Activated T-cell treated with anti-CD3 and anti-CD28 coated beads for 48 hours (primary cell): ENCODE data around the gene UGT2A1.
"Not testable (repeated sequence)": the region's sequence is repeated elsewhere in the genome, so short reads cannot be mapped to it uniquely, and the experiment has no call there.

Experiments used
- DNase-seq: peaks from one replicate; pipeline ENCODE4 v3.0.0-alpha.2; 2020; ENCODE audit warnings: low read depth

The UGT2A1 gene

DNA sequence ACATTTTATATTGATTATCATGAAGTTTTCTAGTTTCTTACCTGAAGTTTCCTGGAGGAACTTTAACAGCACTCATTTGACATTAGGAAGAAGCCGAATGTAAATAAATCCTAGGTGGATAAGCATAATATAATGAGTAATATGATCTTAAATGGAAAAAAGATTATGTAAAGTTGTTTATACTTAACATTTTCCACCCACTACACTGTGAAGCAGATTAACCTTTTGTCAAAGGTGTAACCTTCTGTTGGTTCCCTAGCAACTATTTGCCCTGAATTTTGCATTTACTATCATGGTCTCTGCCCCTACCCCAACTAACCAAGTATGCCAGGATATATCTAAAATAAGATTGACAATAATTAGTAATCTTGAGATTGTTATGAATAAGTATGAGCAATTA lies at the start of gene UGT2A1:
TSS of gene UGT2A1 (minus strand) at position 101 of the 400 bp plus-strand sequence. CDS start 5,603 bp downstream, outside the sequence.
- DNase-seq, result no peak

DNA sequence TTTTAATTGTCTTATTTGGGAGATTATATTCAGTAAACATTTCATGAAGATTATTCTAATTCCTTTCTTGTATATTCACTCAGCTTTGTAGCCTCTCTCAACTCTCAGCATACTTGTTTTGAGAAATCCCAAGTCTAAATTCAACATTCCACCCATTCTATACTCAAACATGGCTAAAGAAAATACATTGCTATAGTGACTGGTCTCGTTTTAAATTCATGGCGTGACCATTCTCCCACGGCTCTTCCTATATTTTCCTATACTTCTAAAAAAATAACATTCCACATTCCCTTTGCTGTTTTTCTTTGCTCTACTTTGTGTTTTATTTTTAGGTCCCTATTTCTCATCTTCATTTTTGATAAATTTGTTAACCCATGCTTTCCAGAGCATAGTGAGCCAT lies 49.2 kb upstream of the UGT2A1 start:
- no peak for DNase-seq

DNA sequence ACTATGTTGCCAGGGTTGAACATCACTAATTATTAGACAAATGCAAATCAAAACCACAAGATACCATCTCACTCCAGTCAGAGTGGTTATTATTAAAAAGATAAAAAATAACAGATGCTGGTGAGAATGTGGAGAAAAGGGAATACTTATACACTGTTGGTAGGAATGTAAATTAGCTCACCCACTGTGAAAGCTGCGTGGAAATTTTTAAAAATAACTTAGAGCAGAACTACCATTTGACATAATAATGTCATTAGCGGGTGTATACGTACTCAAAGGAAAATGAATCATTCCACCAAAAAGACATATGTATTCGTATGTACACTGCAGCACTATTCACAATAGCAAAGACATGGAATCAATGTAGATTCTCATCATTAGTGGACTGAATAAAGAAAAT lies 48.6 kb upstream of the UGT2A1 start:
- DNase-seq, result no peak

DNA sequence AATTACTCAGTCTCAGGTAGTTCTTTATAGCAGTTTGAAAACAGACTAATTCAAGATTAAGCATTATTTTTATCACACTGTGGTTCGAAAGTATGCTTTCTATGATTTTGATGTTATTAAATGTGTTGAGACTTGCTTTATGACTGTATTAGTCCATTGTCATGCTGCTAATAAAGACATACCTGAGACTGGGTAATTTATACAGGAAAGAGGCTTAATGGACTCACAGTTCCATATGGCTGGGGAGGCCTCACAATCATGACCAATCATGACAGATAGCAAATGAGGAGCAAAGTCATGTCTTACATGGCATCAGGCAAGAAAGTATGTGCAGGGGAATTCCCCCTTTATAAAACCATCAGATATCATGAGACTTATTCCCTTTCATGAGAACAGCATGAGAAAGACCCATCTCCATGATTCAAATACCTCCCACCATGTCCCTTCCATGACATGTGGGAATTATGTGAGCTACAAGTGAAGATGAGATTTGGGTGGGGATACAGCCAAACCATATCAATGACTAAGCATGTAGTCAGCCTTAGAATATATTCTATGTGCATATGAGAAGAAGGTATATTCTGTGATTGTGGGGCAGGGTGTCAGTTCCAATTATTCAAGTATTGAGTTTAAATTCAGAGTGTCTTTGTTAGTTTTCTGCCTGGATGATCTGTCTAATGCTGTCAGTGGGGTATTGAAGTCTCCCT lies 44.6 kb upstream of the UGT2A1 start:
- no peak for DNase-seq

DNA sequence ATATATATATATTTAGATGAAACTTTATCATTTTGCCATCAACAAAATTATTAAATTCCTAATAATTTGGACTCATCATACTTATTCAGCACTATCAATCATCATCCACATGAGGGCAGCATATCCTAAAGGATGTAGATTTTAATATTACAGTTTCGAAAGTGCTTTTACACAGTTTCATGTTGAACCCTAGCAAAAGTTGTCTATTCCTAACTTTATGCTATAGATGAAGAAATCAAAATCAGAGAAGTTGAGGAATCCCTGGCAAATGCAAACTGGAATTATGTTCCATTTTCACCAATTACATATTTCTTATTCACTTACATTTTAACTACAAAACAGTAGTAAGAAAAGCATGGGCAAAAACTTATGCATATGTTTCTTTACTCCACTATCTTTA lies 36.6 kb upstream of the UGT2A1 start:
- no peak for DNase-seq

DNA sequence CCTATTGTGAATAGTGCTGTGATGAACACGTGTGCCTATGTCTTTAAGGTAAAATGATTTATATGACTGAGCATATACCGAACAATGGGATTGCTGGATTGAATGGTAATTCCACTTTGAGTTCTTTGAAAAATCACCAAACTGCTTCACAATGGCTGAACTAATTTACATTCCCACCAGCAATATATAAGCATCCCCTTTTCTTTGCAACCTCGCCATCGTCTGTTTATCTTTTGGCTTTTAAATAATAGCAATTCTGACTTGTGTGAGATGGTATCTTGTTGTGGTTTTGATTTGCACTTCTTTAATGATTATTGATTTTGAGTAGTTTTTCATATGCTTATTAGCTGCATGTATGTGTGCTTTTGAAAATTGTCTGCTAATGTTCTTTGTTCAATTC lies 31.8 kb upstream of the UGT2A1 start:
- no peak for DNase-seq

DNA sequence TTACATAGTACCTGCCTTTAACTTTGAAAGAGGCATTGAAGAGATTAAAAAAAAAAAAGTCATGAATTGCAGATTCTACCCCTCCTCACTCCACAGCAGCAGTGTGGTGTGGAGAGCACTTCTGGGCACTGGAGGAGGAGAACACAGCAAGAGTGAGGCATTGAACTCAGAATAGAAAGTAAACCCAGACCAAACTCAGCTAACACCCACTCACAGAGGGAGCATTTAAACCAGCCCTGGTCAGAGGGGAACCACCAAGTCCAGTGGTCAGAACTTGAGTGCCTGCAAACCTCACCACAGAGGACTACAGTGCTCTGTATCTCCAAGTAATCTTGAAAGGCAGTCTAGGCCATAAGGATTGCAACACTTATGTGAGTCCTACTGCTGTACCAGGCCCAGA lies 15.6 kb upstream of the UGT2A1 start:
- DNase-seq, result no peak

DNA sequence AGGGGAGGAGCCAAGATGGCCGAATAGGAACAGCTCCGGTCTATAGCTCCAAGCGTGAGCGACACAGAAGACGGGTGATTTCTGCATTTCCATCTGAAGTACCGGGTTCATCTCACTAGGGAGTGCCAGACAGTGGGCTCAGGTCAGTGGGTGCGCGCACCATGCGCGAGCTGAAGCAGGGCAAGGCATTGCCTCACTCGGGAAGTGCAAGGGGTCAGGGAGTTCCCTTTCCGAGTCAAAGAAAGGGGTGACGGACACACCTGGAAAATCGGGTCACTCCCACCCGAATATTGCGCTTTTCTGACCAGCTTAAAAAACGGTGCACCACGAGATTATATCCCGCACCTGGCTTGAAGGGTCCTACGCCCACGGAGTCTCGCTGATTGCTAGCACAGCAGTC lies 11.0 kb upstream of the UGT2A1 start:
- DNase-seq, result not testable (repeated sequence)

DNA sequence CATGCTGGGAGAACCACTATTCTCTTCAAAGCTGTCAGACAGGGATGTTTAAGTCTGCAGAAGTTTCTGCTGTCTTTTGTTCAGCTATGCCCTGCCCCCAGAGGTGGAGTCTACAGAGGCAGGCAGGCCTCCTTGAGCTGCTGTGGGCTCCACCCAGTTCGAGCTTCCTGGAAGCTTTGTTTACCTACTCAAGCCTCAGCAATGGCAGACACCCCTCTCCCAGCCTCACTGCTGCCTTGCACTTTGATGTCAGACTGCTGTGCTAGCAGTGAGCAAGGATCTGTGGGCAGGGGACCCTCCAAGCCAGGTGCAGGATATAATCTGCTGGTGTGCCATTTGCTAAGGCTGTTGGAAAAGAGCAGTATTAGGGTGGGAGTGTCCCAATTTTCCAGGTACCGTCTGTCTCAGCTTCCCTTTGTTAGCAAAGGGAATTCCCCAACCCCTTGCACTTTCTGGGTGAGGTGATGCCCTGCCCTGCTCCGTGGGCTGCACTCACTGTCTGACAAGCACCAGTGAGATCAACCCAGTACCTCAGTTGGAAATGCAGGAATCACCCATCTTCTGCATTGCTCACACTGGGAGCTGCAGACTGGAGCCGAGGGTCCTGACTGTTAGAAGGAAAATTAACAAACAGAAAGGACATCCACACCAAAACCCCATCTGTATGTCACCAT lies 8.2 kb upstream of the UGT2A1 start:
- DNase-seq, result not testable (repeated sequence)

DNA sequence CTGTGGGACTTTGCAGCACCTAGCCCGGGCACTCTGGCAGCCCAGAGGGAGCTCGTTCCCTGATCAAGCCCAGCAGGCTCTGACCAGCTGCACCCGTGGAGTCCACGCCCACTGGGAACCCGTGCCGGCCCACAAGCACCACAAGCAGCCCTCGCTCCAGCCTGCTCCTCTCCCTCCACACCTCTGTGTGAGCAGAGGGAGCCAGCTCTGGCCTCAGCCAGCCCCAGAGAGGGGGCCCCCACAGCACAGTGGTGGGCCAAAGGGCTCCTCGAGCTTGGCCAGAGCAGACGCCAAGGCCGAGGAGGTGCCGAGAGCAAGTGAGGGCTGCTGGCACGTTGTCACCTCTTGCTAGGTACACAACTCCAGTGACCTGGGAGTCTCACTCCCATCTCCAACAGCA lies 5.1 kb upstream of the UGT2A1 start:
- DNase-seq, result no peak

DNA sequence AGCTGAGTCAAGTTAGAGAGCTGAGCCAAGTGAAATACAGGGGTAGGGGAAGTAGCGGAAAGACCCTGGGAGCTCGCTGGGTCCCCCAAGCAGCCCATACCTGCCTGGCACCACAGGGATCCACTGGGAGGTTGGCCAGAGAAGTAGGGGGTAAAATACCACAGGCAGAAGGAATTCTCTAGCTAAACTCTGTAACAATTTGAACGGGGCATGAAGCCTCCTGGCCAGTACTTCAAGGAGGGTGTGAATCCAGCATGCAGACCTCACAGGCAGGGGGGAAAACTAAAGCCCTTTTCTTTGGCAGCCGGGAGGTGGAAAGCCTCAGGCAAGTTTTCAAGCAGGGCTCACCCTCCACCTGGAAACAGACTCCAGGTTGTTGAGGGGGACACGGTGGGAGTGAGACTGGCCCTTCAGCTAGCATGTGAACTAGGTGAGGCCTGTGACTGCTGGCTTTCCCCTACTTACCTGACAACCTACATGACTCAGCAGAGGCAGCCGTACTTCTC lies 3.7 kb upstream of the UGT2A1 start:
- no peak for DNase-seq

DNA sequence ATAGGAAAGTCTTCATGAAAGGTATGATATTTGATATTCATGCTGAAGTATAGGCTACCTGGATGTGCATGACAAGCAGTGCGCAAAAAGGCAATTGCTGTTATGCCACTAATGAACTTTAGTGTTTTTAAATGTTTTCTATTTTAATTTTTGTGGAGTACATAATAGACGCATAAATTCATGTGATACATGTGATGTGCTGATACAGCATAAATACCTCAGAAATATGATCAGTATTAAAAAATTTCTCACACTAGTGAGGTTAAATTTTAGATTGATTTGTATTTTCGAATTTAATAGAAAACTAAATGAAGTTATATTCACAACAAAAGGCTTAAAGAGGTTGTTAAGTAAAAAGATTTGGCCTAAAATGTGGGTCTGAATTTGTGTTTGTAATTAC lies 2.2 kb downstream of the UGT2A1 start:
- no peak for DNase-seq

DNA sequence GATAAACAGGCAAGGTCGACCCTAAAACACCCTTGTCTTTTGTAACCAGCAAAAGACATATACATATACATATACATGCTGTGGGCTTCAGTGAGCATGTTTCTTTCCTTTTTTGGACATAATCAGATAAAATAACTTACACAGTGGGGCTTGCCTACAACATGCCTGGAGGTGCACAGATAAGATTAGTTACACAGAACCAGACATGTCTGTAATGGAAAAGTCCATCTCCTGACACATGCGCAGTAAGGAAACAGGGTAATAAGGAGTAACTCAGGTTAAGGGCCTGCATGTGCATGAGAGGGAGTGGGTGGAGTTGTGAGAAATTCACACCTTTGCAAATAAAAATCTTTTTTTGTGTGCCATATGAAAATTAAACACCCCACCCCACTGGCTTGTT lies 3.4 kb downstream of the UGT2A1 start:
- DNase-seq, result no peak

DNA sequence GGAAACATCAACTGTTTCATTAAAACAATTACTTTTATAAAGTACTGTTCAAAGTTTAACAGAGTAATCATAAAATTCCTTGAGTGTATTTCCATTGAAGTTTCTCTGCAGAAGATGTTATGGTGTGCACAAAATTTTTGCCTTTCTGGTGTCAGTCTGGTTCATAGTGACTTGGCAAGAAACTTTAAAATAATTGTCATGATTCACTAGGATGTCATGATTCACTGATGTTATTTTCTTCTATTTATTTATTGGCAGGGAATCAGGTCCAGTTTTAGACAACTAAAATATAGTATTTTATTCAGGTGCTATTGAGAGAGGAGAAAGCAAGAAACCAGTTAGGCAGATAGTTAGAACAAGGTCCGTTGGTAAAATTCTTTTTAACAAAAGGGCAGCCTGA lies 3.8 kb downstream of the UGT2A1 start:
- no peak for DNase-seq

DNA sequence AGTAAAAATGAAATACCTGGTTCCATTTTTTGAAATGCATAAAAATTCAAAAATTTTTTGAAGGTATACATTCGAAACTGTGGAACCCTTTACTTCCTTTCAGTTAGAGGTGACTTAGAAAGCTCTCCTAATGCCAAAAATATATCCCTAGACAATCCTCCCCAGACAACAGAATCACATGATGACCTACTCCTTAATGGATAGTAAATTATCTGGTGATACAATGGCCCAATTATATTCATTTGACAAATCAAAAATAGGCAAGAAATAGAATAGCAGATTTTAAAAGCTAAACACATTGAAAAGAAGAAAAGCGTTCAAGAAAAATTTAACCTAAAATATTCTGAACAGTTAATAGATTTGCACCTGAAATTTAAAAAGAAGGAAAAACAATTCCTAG lies 10.1 kb downstream of the UGT2A1 start:
- DNase-seq, result no peak

DNA sequence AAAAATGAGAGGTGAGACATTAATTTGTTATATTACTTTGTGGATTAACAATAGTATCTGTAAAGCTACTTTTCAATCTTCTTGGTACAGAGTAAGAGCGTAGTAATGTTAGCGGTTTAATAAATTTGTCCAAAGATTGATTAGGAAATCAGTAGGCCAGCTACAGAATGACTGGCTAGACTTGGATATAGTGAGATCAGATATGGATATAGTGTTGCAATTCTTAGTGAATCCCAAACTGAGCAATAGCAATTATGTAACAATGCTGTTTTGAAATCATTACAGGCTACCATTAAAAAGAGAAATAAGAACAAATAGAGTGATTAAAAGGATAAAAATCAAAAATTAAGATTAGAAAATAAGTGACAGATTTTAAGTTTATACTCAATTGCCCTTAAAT lies 12.8 kb downstream of the UGT2A1 start:
- DNase-seq, result no peak

DNA sequence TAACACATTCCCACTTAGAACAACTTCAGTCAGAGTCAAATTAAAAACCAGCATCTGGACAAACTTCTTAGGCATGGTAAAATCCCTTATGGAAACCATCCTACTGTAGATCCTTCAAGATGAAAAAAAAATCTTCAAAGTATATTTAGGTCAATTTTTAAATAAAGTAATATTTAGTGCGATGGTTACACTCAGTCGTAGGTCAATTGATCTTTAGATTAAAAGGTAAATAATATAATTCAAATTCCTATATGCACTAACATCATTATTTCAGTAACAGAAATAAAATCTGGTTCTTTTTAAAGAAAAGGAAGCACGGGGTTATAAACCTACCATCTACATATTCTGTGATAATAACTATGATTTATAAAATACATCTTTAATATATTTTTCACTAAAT lies 13.5 kb downstream of the UGT2A1 start, which contains the start of gene UGT2A2:
TSS of gene UGT2A2 (minus strand) at position 101 of the 400 bp plus-strand sequence. CDS start at position 99, 2 bp downstream.
- no peak for DNase-seq

DNA sequence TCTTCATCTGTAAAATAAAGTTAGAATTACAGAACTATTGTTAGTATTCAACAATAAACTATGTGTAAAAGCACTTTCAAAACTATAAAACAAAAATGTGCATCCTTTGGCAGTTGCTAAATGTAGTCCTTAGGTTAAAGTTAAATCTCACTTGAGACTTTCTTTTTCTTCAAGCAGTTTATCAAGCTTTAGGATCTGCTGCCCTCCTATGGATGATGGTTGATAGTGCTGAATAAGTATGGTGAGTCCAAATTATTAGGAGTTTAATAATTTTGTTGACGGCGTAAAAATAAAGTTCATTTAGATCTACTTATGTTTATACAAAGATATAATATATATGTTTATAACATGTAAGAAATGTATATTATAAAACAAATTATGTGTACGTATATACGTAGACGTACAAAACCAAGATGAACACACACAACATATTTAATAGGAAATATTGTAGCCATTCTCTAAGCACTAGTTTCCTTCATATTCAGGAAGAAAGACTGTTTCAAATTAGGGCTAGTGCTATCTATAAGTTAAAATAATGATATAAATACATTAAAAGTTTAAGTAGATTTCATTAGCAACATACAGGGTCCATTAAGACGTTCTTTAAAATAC lies 35.9 kb downstream of the UGT2A1 start:
- no peak for DNase-seq

DNA sequence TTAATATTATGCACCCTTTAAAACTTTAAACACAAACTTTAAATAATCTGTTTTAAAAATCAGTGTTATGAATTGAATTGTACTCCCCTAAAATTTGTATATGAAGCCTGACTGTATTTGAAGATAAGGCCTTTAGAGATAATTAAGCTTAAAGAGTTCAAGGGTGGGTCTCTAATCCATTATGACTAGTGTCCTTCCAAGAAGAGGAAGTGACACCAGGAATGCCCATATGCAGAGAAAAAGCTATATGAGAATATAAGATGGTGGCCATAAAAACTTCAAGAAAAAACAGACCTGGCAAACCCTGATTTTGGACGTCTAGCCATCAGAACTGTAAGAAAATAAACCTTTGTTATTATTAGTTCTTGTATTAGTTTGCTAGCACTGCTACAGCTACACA lies 42.6 kb downstream of the UGT2A1 start:
- no peak for DNase-seq

DNA sequence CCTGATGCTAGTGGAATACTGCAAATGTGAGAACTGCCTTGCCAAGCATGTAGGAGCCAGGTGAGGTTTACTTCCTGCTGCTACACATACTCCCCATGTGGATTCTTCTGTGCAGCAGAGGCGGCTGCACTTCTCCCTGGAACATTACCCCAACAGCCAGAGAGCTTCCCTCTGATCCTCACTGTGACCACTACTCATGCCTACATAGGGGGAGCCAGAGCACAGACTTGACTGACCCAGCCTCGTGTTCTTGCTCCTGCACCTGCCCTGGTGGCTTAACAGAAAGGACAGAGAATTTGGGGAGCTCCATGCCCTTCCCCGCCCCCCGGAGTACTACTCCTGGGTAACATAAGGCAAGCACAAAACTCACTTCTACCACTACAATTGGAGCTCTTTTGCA lies 52.0 kb downstream of the UGT2A1 start:
- no peak for DNase-seq

DNA sequence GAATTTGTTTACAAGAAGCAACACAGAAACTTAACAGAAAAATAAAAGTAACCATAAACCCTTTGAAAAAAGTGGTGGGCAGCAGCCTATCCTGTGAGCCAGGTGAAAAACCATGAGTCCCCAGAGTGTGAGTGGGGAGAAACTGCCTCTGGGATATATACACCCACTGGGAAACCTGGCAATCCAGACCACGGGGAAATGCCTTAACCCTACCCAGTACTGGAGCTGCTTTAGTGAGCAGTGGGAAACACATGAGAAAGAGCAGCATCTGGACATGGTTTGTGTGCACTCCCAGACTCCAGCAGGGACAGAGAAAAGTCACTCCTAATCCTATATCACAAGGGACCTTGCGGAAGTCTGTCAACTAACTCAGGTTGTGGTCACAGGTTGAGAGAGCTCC lies 53.0 kb downstream of the UGT2A1 start:
- no peak for DNase-seq

DNA sequence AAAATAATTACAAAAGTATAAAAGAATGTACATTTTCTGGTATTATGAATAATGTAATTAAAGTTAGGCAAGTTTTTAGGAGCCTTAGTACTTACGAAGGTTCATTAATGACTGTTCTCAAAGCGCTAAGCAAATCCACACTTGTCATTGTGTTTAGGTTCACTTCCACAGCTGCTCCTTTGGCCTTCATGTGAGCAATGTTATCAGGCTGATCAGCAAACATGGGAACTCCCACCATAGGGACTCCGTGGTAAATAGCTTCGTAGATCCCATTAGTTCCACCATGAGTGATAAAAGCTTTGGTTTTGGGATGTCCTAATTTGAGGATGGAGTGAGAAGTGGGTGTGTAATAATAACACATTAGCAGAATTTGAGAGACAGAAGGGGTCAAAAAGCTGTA lies 58.7 kb downstream of the UGT2A1 start:
- no peak for DNase-seq

DNA sequence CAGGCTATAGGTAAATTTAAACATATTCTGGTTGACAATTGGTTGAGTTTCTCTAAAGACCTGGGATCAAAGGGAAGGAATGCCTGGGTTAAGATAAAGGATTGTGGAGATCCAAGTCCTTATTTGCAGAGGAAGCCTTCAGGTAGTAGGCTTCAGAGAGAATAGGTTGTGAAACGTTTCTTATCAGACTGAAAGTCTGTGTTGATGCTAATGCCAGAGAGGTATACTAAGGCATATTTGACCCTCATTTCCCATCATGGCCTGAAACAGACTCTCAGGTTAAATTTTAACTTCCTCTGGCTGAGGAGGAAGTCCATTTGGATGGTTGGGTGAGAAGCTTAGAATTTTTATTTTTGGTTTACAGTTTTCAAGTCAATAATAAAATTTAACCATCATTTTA lies 61.7 kb downstream of the UGT2A1 start:
- no peak for DNase-seq
